Vagina (tissue), 2 donors: Measurements from ENCODE around the gene APBB1.

Experiments used
- CTCF ChIP-seq, 3 experiments: fragments of 450-650 bp in 2 of 3; fragments of 200-600 bp in 1 of 3; sonication (generic) in 1 of 3; IDR thresholded peaks; one replicate each; pipeline ENCODE4 v1.5.1; 2017 to 2019; ENCODE audit warnings: antibody characterized with exemption in 3 of 3, mild to moderate bottlenecking in 2 of 3, moderate library complexity in 2 of 3
- POLR2A ChIP-seq, 2 donors: fragments of 450-650 bp; IDR thresholded peaks; one replicate each; pipeline ENCODE4 v1.6.1; 2017; ENCODE audit warnings: antibody characterized with exemption in 2 of 2, mild to moderate bottlenecking in 2 of 2, moderate library complexity in 2 of 2

DNA sequence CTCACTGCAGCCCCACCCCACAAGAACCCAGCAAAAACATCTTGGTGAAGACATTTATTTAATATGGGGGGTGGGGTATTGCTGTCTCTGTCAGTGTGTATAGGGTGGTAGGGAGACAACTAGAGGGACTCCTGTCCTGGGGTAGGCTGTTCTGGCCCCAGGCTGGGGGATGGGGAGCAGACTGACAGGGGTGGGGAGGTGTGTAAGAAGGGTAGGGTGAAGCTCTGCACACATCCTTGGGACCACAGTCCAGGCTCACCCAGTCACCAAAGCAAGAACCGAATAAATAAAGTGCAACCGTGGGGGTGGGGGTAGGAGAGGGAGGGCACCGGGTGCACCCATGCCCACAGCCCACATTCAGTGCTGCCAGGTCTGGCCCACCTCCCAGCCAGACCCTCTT is 29.7 kb upstream of the APBB1 start:
- TF ChIP-seq POLR2A (IDR thresholded peaks at IDR 0.05): no peak
- no peak for TF ChIP-seq CTCF (IDR thresholded peaks at IDR 0.05)
